NCI-H187 treated with DMSO at 0.1 percent for 48 hours (cell line): ENCODE measurements around the gene ELP5.

Experiments used
- DNase-seq: peaks from one replicate; lab custom pipeline; 2025; lab: John Stamatoyannopoulos, UW

Gene ELP5

GRCh38 chr17:7219229-7219811 lies 32.7 kb upstream of the ELP5 start:
- DNase-seq = no peak

- no peak for DNase-seq
Measured at GRCh38 chr17:7219812-7220592, 32.0 kb upstream of the ELP5 start, which contains the start of the genes ACADVL and DLG4. TSS of gene ACADVL (plus strand) at chr17:7219938. CDS start at chr17:7219985, 47 bp downstream. TSS of gene DLG4 (minus strand) at chr17:7219836.

GRCh38 chr17:7220593-7221277 lies 31.3 kb upstream of the ELP5 start:
- DNase-seq = no peak

- no peak for DNase-seq
Measured at GRCh38 chr17:7221278-7222092, 30.5 kb upstream of the ELP5 start.

GRCh38 chr17:7222093-7222971 lies 29.7 kb upstream of the ELP5 start:
- DNase-seq = no peak

GRCh38 chr17:7222972-7223292 lies 29.1 kb upstream of the ELP5 start:
- no peak for DNase-seq

GRCh38 chr17:7223375-7223774 lies 28.6 kb upstream of the ELP5 start:
- DNase-seq = no peak

GRCh38 chr17:7224110-7224509 lies 27.9 kb upstream of the ELP5 start:
- no peak for DNase-seq

GRCh38 chr17:7224661-7225111 lies 27.3 kb upstream of the ELP5 start:
- no peak for DNase-seq

- DNase-seq = no peak
Measured at GRCh38 chr17:7225711-7226331, 26.2 kb upstream of the ELP5 start.

- no peak for DNase-seq
Measured at GRCh38 chr17:7226721-7227710, 25.0 kb upstream of the ELP5 start.

GRCh38 chr17:7228920-7229319 lies 23.1 kb upstream of the ELP5 start:
- no peak for DNase-seq

- no peak for DNase-seq
Measured at GRCh38 chr17:7229504-7229903, 22.5 kb upstream of the ELP5 start.

GRCh38 chr17:7232114-7232513 lies 19.9 kb upstream of the ELP5 start:
- DNase-seq = no peak

- no peak for DNase-seq
Measured at GRCh38 chr17:7233701-7234082, 18.3 kb upstream of the ELP5 start.

GRCh38 chr17:7234083-7234951 lies 17.7 kb upstream of the ELP5 start, which contains the start of gene DVL2:
TSS of gene DVL2 (minus strand) at chr17:7234517. CDS start at chr17:7234262, 255 bp downstream.
- peak; percentile 62 for DNase-seq

GRCh38 chr17:7235693-7236665 lies 16.0 kb upstream of the ELP5 start:
- no peak for DNase-seq
